Hematopoietic multipotent progenitor cell treated with erythropoietin and hydrocortisone succinate and interleukin-3 and kit ligand, for 6 days (in vitro differentiated cells): ENCODE measurements around the gene SLC2A6.
"Not testable (repeated sequence)": the region's sequence is repeated elsewhere in the genome, so short reads cannot be mapped to it uniquely, and the experiment has no call there.

Experiments
- DNase-seq: peaks from one replicate; pipeline ENCODE4 v3.0.0-alpha.2; 2015

Gene SLC2A6

GRCh38 chr9:133459476-133460404 is 19.2 kb downstream of the SLC2A6 start, which contains the start of gene CACFD1:
Gene CACFD1, plus strand, starts transcription at chr9:133459978. Its CDS starts 89 bp downstream, at chr9:133460067.
- DNase-seq: peak; percentile 97

- no peak for DNase-seq
These were observed 20.1 kb downstream of the SLC2A6 start for GRCh38 chr9:133458643-133459312.

GRCh38 chr9:133457748-133458147 is 21.2 kb downstream of the SLC2A6 start:
- DNase-seq: no peak

- DNase-seq: no peak
These were observed 21.7 kb downstream of the SLC2A6 start for GRCh38 chr9:133457233-133457632.

- peak; percentile 37 for DNase-seq
These were observed 22.5 kb downstream of the SLC2A6 start for GRCh38 chr9:133456409-133456808.

- no peak for DNase-seq
These were observed 23.0 kb downstream of the SLC2A6 start for GRCh38 chr9:133455936-133456335.

GRCh38 chr9:133454943-133455673 is 23.8 kb downstream of the SLC2A6 start:
- no peak for DNase-seq

GRCh38 chr9:133454325-133454724 is 24.6 kb downstream of the SLC2A6 start:
- DNase-seq: no peak

GRCh38 chr9:133453651-133454050 is 25.2 kb downstream of the SLC2A6 start:
- no peak for DNase-seq

GRCh38 chr9:133452562-133452961 is 26.3 kb downstream of the SLC2A6 start:
- DNase-seq: no peak

- not testable (repeated sequence) for DNase-seq
These were observed 27.0 kb downstream of the SLC2A6 start for GRCh38 chr9:133451865-133452264.

- no peak for DNase-seq
These were observed 29.1 kb downstream of the SLC2A6 start for GRCh38 chr9:133449760-133450159.

- DNase-seq: no peak
These were observed 30.4 kb downstream of the SLC2A6 start for GRCh38 chr9:133448487-133448972.

GRCh38 chr9:133445293-133445969 is 33.5 kb downstream of the SLC2A6 start:
- DNase-seq: no peak

GRCh38 chr9:133443982-133444381 is 34.9 kb downstream of the SLC2A6 start:
- no peak for DNase-seq

GRCh38 chr9:133443248-133443647 is 35.7 kb downstream of the SLC2A6 start:
- no peak for DNase-seq

- no peak for DNase-seq
These were observed 37.3 kb downstream of the SLC2A6 start for GRCh38 chr9:133441571-133441970.

- no peak for DNase-seq
These were observed 38.0 kb downstream of the SLC2A6 start for GRCh38 chr9:133440874-133441273.

- no peak for DNase-seq
These were observed 39.6 kb downstream of the SLC2A6 start for GRCh38 chr9:133439337-133439736.

GRCh38 chr9:133437753-133438531 is 41.0 kb downstream of the SLC2A6 start:
- DNase-seq: no peak

GRCh38 chr9:133436681-133437080 is 42.2 kb downstream of the SLC2A6 start:
- no peak for DNase-seq
